Ramos (cell line): ENCODE data around the gene P2RY8.
"Not testable (repeated sequence)": the region's sequence is repeated elsewhere in the genome, so short reads cannot be mapped to it uniquely, and the experiment has no call there.

Experiments used
- in situ Hi-C: fragments of 300-500 bp; cut with MboI; formaldehyde crosslinking; loops from one replicate; pipeline ENCODE4 v1.14.3; 2022; ENCODE audit warnings: low sequenced_read_pairs; ENCODE audit not compliant: unreplicated experiment

P2RY8 gene

GRCh38 chrX:1546691-1547251 is 9.8 kb upstream of the P2RY8 start:
- in situ Hi-C loops = no loop called here

GRCh38 chrX:1545776-1546408 is 8.9 kb upstream of the P2RY8 start:
- in situ Hi-C loops = no loop called here

- in situ Hi-C loops = no loop called here
Measured at GRCh38 chrX:1542994-1543725, 6.2 kb upstream of the P2RY8 start.

- in situ Hi-C loops = not testable (repeated sequence)
Measured at GRCh38 chrX:1539146-1539545, 2.2 kb upstream of the P2RY8 start.

- in situ Hi-C loops = not testable (repeated sequence)
Measured at GRCh38 chrX:1537716-1538090, 718 bp upstream of the P2RY8 start.

- in situ Hi-C loops = no loop called here
Measured at GRCh38 chrX:1536712-1537030, 314 bp downstream of the P2RY8 start.

- in situ Hi-C loops = no loop called here
Measured at GRCh38 chrX:1535241-1536041, 1.5 kb downstream of the P2RY8 start.

GRCh38 chrX:1534301-1535168 is 2.5 kb downstream of the P2RY8 start:
- in situ Hi-C loops = no loop called here

- in situ Hi-C loops = no loop called here
Measured at GRCh38 chrX:1533058-1533457, 3.9 kb downstream of the P2RY8 start.

GRCh38 chrX:1531096-1531890 is 5.7 kb downstream of the P2RY8 start:
- in situ Hi-C loops = no loop called here

GRCh38 chrX:1529756-1530155 is 7.2 kb downstream of the P2RY8 start:
- in situ Hi-C loops = no loop called here

GRCh38 chrX:1529328-1529727 is 7.7 kb downstream of the P2RY8 start:
- in situ Hi-C loops = no loop called here

- in situ Hi-C loops = no loop called here
Measured at GRCh38 chrX:1528884-1529203, 8.1 kb downstream of the P2RY8 start.

GRCh38 chrX:1528186-1528883 is 8.7 kb downstream of the P2RY8 start:
- in situ Hi-C loops = no loop called here

GRCh38 chrX:1527457-1527856 is 9.5 kb downstream of the P2RY8 start:
- in situ Hi-C loops = no loop called here

- in situ Hi-C loops = no loop called here
Measured at GRCh38 chrX:1526565-1526964, 10.4 kb downstream of the P2RY8 start.

- in situ Hi-C loops = no loop called here
Measured at GRCh38 chrX:1525583-1526355, 11.2 kb downstream of the P2RY8 start.

GRCh38 chrX:1524874-1525582 is 12.0 kb downstream of the P2RY8 start:
- in situ Hi-C loops = no loop called here
